GM12878 (cell line): Measurements from ENCODE around the gene RPGR. TPM values are rescaled to one million over a fixed set of nuclear protein-coding genes. Genes with fewer than 3 reads are reported as not detected.

ENCODE experiments used
- ATAC-seq: fragments of 200-7000 bp; cut with Tn5 transposase; 3 replicates; pipeline ENCODE4 v1.9.1; 2020; ENCODE audit warnings: mild to moderate bottlenecking, moderate library complexity
- BruUV-seq: library from RNA; stranded (reverse); fragments of 400-500 nt; replicated peaks from 2 replicates; lab custom pipeline; 2021; lab: Mats Ljungman, UMichigan
- CTCF ChIA-PET: fragments of 300-600 bp; sonication (Branson Sonifier 250); formaldehyde crosslinking; extraction: SDS; loops from one replicate; lab custom pipeline; 2021; ENCODE audit warnings: inconsistent platforms; lab: Yijun Ruan, JAX
- POLR2A ChIA-PET: fragments of 350-600 bp; formaldehyde crosslinking; extraction: SDS; loops from one replicate; lab custom pipeline; 2021; ENCODE audit warnings: inconsistent platforms; lab: Charles Lee
- RAD21 ChIA-PET: fragments of 300-600 bp; sonication (Branson Sonifier 250); formaldehyde crosslinking; loops from one replicate; lab custom pipeline; 2023; ENCODE audit warnings: antibody characterized with exemption; ENCODE audit not compliant: unreplicated experiment; lab: Charles Lee
- SMC1A ChIA-PET: fragments of 300-600 bp; sonication (Branson Sonifier 250); formaldehyde crosslinking; loops from one replicate; lab custom pipeline; 2023; ENCODE audit not compliant: unreplicated experiment, uncharacterized antibody; lab: Charles Lee
- DNase-seq: peaks from one replicate; pipeline ENCODE4 v3.0.0-alpha.2; 2011; ENCODE audit warnings: low read depth, low spot score
- FAIRE-seq: peaks from 3 replicates; lab custom pipeline; 2011; peaks lifted over from hg19 to GRCh38; lab: Jason Lieb, UNC
- H2AFZ ChIP-seq: 2 replicates; pipeline ENCODE4 v1.6.0; 2011; ENCODE audit warnings: low read depth, low read length, control low read depth; ENCODE audit not compliant: control insufficient read depth
- H3K27ac ChIP-seq: 2 replicates; pipeline ENCODE4 v1.5.1; 2011; ENCODE audit warnings: control low read depth; ENCODE audit not compliant: control insufficient read depth, insufficient read depth
- H3K27me3 ChIP-seq, 2 experiments: replicated peaks in 1 of 2; 2 replicates each; pipeline versions ENCODE4 v1.6.0 to v1.6.1; 2011; ENCODE audit warnings: low read length in 1 of 2; ENCODE audit not compliant: control insufficient read depth in 2 of 2, insufficient read depth in 2 of 2
- H3K36me3 ChIP-seq, 2 experiments: 2 replicates each; pipeline ENCODE4 v1.5.1; 2011; ENCODE audit warnings: low read length in 1 of 2; ENCODE audit not compliant: control insufficient read depth in 2 of 2, insufficient read depth in 2 of 2
- H3K4me1 ChIP-seq: 2 replicates; pipeline ENCODE4 v1.6.1; 2011; ENCODE audit warnings: mild to moderate bottlenecking, low read length, moderate library complexity, mixed read lengths; ENCODE audit not compliant: control insufficient read depth, insufficient read depth
- H3K4me2 ChIP-seq: 2 replicates; pipeline ENCODE4 v1.6.0; 2011; ENCODE audit warnings: control low read depth; ENCODE audit not compliant: control insufficient read depth, insufficient read depth
- H3K4me3 ChIP-seq: fragments of 200-600 bp; sonication (generic); 2 replicates; pipeline ENCODE4 v1.5.1; 2016
- H3K79me2 ChIP-seq: 2 replicates; pipeline ENCODE4 v1.6.0; 2011; ENCODE audit warnings: low read length; ENCODE audit not compliant: control insufficient read depth, insufficient read depth
- H3K9ac ChIP-seq: 2 replicates; pipeline ENCODE4 v1.8.0; 2011; ENCODE audit warnings: low read length, control low read depth, mixed read lengths; ENCODE audit not compliant: control insufficient read depth, insufficient read depth
- H3K9me3 ChIP-seq: replicated peaks from 3 replicates; pipeline ENCODE4 v1.5.1; 2011; ENCODE audit warnings: mild to moderate bottlenecking, low read length; ENCODE audit not compliant: control insufficient read depth, insufficient read depth
- H4K20me1 ChIP-seq: 2 replicates; pipeline ENCODE4 v1.6.0; 2011; ENCODE audit not compliant: control insufficient read depth, insufficient read depth
- ATF7 ChIP-seq: fragments of 450-650 bp; IDR thresholded peaks from 2 replicates; pipeline ENCODE4 v1.6.1; 2016; ENCODE audit warnings: low read depth, mild to moderate bottlenecking
- BCL3 ChIP-seq: IDR thresholded peaks from 2 replicates; pipeline ENCODE4 v1.6.1; 2011; ENCODE audit warnings: borderline replicate concordance, low read depth, mild to moderate bottlenecking, moderate library complexity, low read length; ENCODE audit not compliant: insufficient read depth, poor library complexity, severe bottlenecking
- EED ChIP-seq: sonication (generic); IDR thresholded peaks from 2 replicates; pipeline ENCODE4 v1.6.1; 2016; ENCODE audit warnings: antibody characterized with exemption, low read depth
- ETV6 ChIP-seq, 2 experiments: fragments of 450-650 bp in 1 of 2; IDR thresholded peaks in 1 of 2; conservative IDR thresholded peaks in 1 of 2; 2 replicates each; pipeline ENCODE4 v1.6.1; 2014; ENCODE audit warnings: antibody characterized with exemption in 1 of 2, borderline replicate concordance in 1 of 2, low read depth in 1 of 2, mild to moderate bottlenecking in 1 of 2, moderate library complexity in 1 of 2
- FOXK2 ChIP-seq: fragments of 450-650 bp; IDR thresholded peaks from 2 replicates; pipeline ENCODE4 v1.6.1; 2017; ENCODE audit warnings: mild to moderate bottlenecking, moderate library complexity
- FOXM1 ChIP-seq: IDR thresholded peaks from 2 replicates; pipeline ENCODE4 v1.6.1; 2012; ENCODE audit warnings: low read depth, mild to moderate bottlenecking, inconsistent platforms, low read length, moderate library complexity
- KAT2A ChIP-seq: conservative IDR thresholded peaks from 2 replicates; pipeline ENCODE4 v1.6.1; 2011; ENCODE audit warnings: low read depth, low read length; ENCODE audit not compliant: control insufficient read depth
- KLF5 ChIP-seq: fragments of 450-650 bp; IDR thresholded peaks from 2 replicates; pipeline ENCODE4 v1.6.1; 2014; ENCODE audit warnings: mild to moderate bottlenecking; ENCODE audit not compliant: partially characterized antibody
- POLR2AphosphoS5 ChIP-seq: IDR thresholded peaks from 2 replicates; pipeline ENCODE4 v1.6.1; 2011; ENCODE audit warnings: mild to moderate bottlenecking, low read length, inconsistent platforms
- SMC3 ChIP-seq: IDR thresholded peaks from 2 replicates; pipeline ENCODE4 v1.6.1; 2011; ENCODE audit warnings: low read length, improper control_type of control experiment, borderline replicate concordance
- SRF ChIP-seq, 2 experiments: IDR thresholded peaks; 2 replicates each; pipeline ENCODE4 v1.6.1; 2011; ENCODE audit warnings: low read depth in 2 of 2, low read length in 2 of 2, mild to moderate bottlenecking in 1 of 2, moderate library complexity in 1 of 2
- STAT3 ChIP-seq: IDR thresholded peaks from 2 replicates; pipeline ENCODE4 v1.6.1; 2011; ENCODE audit warnings: low read depth, low read length, improper control_type of control experiment
- USF1 ChIP-seq: IDR thresholded peaks from 2 replicates; pipeline ENCODE4 v1.6.1; 2011; ENCODE audit warnings: borderline replicate concordance, low read depth, mild to moderate bottlenecking, moderate library complexity, mixed read lengths, low read length; ENCODE audit not compliant: insufficient read depth; ENCODE audit errors: extremely low read length
- YY1 ChIP-seq: IDR thresholded peaks from 2 replicates; pipeline ENCODE4 v1.6.1; 2011; ENCODE audit warnings: low read depth, mild to moderate bottlenecking, low read length
- ZBTB4 ChIP-seq: fragments of 450-650 bp; formaldehyde crosslinking; IDR thresholded peaks from 2 replicates; pipeline ENCODE4 v1.4.0; 2022; ENCODE audit warnings: mild to moderate bottlenecking, moderate library complexity
- ZNF384 ChIP-seq: IDR thresholded peaks from 2 replicates; pipeline ENCODE4 v1.6.1; 2012; ENCODE audit warnings: low read depth, mild to moderate bottlenecking, low read length, improper control_type of control experiment, borderline replicate concordance
- WGBS: methylation state at CpG from one replicate; pipeline ENCODE4 v1.1.6; 2016; ENCODE audit warnings: low lambda C conversion rate; ENCODE audit not compliant: insufficient replicate concordance, insufficient coverage; ENCODE audit errors: missing lambda C conversion rate; 5-methylcytosine and 5-hydroxymethylcytosine counted together
- in situ Hi-C: fragments of 300-500 bp; cut with MboI; formaldehyde crosslinking; loops from 9 replicates; pipeline ENCODE4 v1.14.3; 2018; ENCODE audit warnings: mixed read lengths
- intact Hi-C: fragments of 100-400 bp; cut with micrococcal nuclease; formaldehyde crosslinking; loops from one replicate; pipeline ENCODE4 v1.14.2; 2022; ENCODE audit not compliant: unreplicated experiment
- polyA plus RNA-seq, 11 experiments: library from polyadenylated mRNA; depleted of rRNA in 4 of 11; unstranded in 6 of 11; stranded (reverse) in 5 of 11; fragments of >200 nt; fragmentation: Nextera tagmentation in 4 of 11; fragmentation: Illumina TruSeq in 1 of 11; extraction: Ambion mirVana in 4 of 11; extraction: Trizol in 1 of 11; gene quantifications; 1 replicate in 1 of 11; 2 replicates in 10 of 11; pipeline versions ENCODE4 v1.2.1 to v1.2.3, GENCODE V29; 2011 to 2016; ENCODE audit warnings: inconsistent platforms in 2 of 11, missing spikeins in 2 of 11, low read depth in 1 of 11
- total RNA-seq, 4 experiments: library from RNA; depleted of rRNA in 3 of 4; stranded (reverse); fragments of >200 nt in 3 of 4; fragmentation: Illumina TruSeq in 1 of 4; extraction: Trizol in 1 of 4; gene quantifications; 2 replicates each; pipeline versions ENCODE4 v1.2.1 to v1.2.3, GENCODE V29; 2013 to 2021
- TF ChIP-seq, protein P1 (sequence below): IDR thresholded peaks from 2 replicates; pipeline ENCODE4 v1.6.1; 2011; ENCODE audit warnings: mild to moderate bottlenecking, low read depth, low read length, moderate library complexity; ENCODE audit not compliant: insufficient replicate concordance

RPGR gene
- total and polyA plus RNA-seq, 10 of the 15 experiments (the other 5 are each of a cell fraction or from before 2014, with no cell fraction given) = 5.5 to 13.4 (median 7.6) TPM

DNA sequence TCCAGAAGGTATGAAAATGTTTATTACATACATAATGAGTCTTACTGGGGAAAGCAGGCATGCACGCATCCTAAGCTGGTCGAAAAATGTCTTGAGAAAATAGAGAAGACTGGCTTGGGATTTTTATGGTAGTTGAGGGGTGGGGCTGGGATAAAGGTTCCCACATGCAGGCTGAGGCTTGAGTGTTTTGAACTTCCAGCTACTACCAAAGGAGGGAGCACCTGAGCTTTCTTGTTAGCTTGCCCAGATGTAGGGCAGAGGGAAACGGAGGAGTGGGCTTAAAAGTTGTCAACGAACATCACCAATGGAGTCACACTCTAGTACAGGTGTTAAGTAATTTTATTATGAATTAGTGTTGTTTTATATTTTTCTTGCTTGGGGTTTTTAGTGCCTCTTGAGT lies 67.1 kb downstream of the RPGR start:
- no peak for FAIRE-seq
- TF ChIP-seq BCL3 = no peak
- no peak for TF ChIP-seq STAT3
- TF ChIP-seq USF1 = no peak
- TF ChIP-seq ATF7 = 0 out of 2 replicates have a peak, but pooled peaks have one; percentile 21
- no peak for TF ChIP-seq ZBTB4 (CRISPR knock-in tag)
- no peak for TF ChIP-seq KAT2A
- TF ChIP-seq ETV6 (conservative IDR thresholded peaks at IDR 0.05 in 1 of 2, IDR thresholded peaks at IDR 0.05 in 1 of 2; ENCODE audit: borderline replicate concordance in 1 of 2, low read depth in 1 of 2) = no peak
- no peak for TF ChIP-seq ZNF384
- TF ChIP-seq, protein P1, sequence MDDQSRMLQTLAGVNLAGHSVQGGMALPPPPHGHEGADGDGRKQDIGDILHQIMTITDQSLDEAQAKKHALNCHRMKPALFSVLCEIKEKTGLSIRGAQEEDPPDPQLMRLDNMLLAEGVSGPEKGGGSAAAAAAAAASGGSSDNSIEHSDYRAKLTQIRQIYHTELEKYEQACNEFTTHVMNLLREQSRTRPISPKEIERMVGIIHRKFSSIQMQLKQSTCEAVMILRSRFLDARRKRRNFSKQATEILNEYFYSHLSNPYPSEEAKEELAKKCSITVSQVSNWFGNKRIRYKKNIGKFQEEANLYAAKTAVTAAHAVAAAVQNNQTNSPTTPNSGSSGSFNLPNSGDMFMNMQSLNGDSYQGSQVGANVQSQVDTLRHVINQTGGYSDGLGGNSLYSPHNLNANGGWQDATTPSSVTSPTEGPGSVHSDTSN = no peak
- peak; percentile 44; the same call in 1 of the 2 replicates for TF ChIP-seq SMC3
- no peak for TF ChIP-seq KLF5
- no peak for TF ChIP-seq EED
- no peak for TF ChIP-seq POLR2AphosphoS5
- no peak for TF ChIP-seq SRF (IDR thresholded peaks at IDR 0.05; ENCODE audit: low read depth in 2 of 2, low read length in 2 of 2)
- TF ChIP-seq YY1 = no peak
- TF ChIP-seq FOXK2 = no peak
- no peak for TF ChIP-seq FOXM1

More for the DNA sequence above, 67.1 kb downstream of the RPGR start:
- Histone ChIP-seq H3K27me3 (no peaks in the 10 kb centered on the region), H3K4me3 (no peak overlapping the region), H3K9ac (no peak overlapping the region), H2AFZ (no peak overlapping the region; the same call in 1 of the 2 replicates), H4K20me1 (no peaks in the 10 kb centered on the region), H3K4me1 (no peaks in the 10 kb centered on the region), H3K79me2 (no peaks in the 10 kb centered on the region), H3K9me3 (no peaks in the 10 kb centered on the region), H3K4me2 (no peak overlapping the region), H3K27ac (no peak overlapping the region), H3K36me3 (no peaks in the 10 kb centered on the region)
- POLR2A ChIA-PET = interaction anchor here (1.0 to 1.3 kb wide), 3 partner anchors 22 to 67 kb away, joined by 3 to 4 read pairs (median 3); partner anchors contain the start of gene RPGR
- DNase-seq = no peak
- CTCF ChIA-PET = interaction anchor here (0.8 to 4.2 kb wide), 20 partner anchors 8 to 397 kb away, joined by 3 to 43 read pairs (median 4); partner anchors contain the start of gene RPGR
- RAD21 ChIA-PET = interaction anchor here (1.0 to 3.2 kb wide), 5 partner anchors 17 to 67 kb away, joined by 3 to 32 read pairs (median 4); partner anchors contain the start of gene RPGR
- in situ Hi-C loops (no loop called here), intact Hi-C loops (loop anchor here (1.0 kb wide), 1 partner anchor 67 kb away; the partner anchor contains the start of gene RPGR)
- SMC1A ChIA-PET = interaction anchor here (0.9 to 3.5 kb wide), 8 partner anchors 8 to 67 kb away, joined by 3 to 33 read pairs (median 4); partner anchors contain the start of gene RPGR
- ATAC-seq = peak; percentile 89
- WGBS = 0% methylated on average over 4 of the region's 4 CpGs
- no TSS peak for BruUV-seq
